Measurements from ENCODE around the gene ATXN1.

GRCh38 chr6:16787128-16787682, 25.9 kb upstream of the ATXN1 start:
- no peak for TF ChIP-seq CTCF (IDR thresholded peaks at IDR 0.05)
- no peak for TF ChIP-seq POLR2A (IDR thresholded peaks at IDR 0.05)

Data from testis (tissue), 2 donors.